GM19372 (cell line): Measurements from ENCODE around the gene MTHFSD.

Source experiments
- ATAC-seq: cut with Tn5 transposase; IDR thresholded peaks from one replicate; pipeline ENCODE4 v1.9.1; 2021; ENCODE audit warnings: mild to moderate bottlenecking, low read depth, moderate library complexity; ENCODE audit not compliant: unreplicated experiment

MTHFSD gene

DNA sequence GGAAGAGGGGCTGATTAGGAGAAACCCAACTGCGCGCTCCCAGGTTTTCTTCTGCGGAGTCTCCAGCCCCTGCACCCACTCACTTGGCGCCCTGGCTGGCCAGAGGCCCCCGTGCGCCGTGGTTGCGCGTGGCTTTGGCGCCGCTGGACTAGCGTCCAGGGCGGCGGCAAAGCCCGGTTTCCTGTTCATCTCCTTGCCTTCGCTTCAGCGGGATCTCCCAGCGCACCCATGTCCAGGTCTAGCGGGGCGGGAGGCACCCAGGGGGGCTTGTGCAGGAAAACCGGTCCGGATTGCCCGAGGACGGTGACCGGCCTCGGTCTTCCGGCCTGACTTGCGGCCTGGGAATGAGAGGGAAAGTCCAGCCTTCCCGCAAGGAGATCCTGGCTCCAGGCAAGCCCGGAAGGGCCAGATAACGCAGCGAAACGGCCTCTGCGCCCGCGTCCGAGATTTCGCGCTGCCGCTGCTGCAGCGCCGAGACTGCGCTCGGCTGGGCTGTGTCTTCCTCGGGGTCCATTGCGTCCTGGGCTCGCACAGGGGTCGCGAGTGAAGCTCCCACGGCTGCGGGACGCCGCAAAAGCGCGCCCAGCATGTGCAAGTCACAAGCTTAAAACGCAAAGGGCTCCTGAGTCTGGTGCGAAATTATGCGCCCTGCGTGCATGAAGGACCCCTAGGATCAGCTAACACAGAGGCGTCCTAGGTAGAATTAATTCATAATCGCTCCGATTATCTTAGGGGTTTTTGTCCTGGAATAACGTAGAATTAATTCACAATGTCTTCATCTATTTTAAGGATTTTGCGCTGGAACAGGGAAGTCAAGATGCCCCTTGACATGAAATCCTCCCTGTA, 39.0 kb downstream of the MTHFSD start:
- ATAC-seq: no peak

DNA sequence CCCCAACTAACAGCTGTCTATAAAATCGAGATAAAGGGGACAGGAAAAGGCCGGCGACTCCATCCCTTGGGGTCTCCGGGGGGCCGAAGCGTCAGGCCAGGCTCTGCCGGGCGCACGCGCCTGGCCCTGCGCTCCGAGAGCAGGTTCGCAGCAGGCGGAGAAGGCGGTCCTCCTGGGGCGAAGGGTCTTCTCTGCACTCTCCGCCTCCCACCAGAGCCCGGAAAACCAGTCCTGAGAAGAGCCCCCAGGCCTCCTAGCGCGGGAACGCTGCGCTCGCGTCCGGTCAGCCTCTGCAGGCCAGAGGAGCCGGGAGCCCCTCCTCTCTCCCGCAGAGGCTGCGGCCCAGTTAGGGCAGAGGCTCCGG, 39.6 kb downstream of the MTHFSD start:
- no peak for ATAC-seq

DNA sequence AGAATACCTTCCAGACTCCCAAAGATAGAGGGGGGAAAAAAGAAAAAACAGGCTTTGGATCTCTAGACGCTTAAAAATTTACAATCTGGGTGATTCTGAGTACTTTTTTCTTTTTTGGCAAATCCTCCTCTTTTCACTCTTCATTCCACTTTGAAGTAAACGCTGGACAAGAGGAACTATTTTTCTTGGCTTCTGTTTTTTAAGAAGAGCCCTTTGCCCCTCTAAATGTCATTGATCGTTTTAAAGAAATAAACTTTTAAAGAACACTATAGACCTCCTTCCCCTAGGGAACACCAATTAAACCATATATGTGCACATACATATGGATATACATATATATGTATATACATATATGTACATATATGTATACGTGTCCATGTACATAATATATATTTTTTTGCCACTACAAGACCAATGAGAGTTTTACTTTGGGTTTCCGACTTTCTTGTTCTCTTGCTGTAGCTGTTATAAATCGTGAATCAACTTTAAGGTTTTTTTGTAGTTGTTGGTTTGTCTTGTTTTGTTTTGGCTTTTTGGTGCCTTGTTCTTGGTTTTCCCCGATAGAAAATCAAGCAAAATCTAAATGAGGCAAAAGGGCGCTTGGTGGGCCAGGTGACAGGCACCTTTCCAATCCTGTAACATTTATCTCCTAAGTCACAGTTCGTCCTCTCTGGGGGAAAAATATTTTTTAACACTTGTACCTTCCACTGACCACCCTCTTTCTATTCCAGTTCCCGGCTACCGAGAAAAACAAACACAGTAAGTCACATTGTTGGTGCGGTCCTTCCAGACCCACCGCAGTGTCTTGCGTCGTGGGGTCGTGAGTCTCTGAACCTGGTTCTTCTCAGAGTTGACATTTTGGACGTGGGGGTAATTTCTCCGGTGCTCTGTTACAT, 40.3 kb downstream of the MTHFSD start:
- ATAC-seq: no peak

DNA sequence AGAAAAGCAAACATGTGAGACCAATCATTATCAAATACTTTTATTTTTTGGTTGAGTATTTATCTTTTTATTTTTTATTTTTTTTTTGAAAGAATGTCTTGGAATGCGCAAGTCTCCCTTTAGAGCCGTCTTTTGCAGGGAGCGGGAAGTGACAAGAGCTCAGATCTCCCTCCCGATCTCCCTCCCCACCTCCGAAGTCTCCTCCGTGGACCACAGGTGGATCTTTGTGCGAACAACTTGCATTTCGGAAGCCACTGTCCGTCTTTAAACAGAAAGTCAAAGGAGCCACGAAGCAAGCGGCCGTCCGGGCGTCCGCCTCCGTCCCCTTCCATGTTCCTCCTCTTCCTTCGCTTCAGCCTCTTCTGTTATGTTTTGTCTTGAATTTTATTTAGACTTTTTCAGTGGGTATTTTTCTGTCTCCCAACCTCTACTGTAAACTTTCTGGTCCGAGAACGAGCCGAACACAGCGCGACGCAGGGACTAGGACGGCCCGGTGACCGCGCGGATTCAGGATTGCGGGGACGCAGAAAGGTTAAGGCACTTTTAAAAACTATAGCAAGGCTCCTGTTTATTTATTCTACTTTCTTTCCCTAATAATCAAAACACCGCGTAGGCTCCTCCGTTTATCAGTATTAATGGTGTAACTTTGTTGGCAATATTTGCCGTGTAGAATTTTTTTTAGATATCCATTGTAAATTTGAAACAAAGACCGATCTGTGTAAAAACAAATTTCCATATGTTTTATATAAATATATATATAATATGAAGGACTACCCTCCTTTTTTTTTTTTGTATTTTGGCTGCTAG, 41.4 kb downstream of the MTHFSD start:
- no peak for ATAC-seq

DNA sequence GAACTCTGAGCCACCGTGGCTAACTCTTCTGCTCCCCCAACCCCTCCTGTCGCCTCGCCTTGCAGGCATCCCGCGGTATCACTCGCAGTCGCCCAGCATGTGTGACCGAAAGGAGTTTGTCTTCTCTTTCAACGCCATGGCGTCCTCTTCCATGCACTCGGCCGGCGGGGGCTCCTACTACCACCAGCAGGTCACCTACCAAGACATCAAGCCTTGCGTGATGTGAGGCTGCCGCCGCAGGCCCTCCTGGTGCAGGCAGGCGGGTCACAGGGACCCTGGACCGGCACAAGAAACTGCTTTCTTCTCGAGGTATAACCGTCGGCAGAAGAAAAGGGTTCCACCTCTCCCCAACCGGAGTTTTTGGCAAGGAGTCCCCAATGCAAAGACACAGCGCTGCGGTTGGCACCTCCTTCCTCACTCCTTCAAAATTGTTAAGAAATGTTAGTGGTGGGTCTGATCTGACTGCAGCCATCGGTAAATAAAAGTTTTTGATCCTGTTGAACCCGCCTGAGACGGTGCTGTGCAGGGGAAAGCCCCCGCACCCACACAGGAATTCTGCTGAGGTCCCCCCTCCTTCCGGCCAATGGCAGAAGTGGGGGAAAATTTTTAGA, 42.1 kb downstream of the MTHFSD start:
- ATAC-seq: no peak

DNA sequence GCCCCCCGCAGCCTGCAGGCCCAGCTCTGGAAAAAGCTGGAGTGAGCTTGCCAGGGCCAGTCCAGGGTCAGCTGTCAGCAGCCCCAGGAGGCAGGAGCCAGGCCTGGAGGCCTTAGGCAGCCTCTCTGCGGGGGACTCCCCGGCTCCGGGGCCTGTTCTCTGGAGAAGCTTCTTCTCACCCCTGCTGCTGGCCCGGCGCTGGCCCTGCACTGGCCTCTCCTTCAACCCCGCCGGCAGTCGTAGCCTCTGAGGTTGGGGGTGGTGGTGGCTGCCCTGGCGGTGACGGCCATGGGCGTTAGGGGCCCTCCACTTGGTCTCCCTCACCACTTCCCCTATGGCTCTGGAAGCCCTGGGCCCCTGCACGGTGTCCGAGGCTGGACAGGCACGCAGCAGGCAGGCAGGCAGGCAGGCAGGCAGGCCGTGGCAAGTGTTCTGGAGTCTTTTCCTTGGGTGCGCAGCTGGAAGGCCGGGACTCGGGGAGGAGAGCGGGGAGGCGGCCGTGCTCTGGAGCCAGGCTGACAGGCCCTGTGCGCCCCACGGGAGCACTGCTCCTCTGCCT, 42.7 kb downstream of the MTHFSD start:
- no peak for ATAC-seq

DNA sequence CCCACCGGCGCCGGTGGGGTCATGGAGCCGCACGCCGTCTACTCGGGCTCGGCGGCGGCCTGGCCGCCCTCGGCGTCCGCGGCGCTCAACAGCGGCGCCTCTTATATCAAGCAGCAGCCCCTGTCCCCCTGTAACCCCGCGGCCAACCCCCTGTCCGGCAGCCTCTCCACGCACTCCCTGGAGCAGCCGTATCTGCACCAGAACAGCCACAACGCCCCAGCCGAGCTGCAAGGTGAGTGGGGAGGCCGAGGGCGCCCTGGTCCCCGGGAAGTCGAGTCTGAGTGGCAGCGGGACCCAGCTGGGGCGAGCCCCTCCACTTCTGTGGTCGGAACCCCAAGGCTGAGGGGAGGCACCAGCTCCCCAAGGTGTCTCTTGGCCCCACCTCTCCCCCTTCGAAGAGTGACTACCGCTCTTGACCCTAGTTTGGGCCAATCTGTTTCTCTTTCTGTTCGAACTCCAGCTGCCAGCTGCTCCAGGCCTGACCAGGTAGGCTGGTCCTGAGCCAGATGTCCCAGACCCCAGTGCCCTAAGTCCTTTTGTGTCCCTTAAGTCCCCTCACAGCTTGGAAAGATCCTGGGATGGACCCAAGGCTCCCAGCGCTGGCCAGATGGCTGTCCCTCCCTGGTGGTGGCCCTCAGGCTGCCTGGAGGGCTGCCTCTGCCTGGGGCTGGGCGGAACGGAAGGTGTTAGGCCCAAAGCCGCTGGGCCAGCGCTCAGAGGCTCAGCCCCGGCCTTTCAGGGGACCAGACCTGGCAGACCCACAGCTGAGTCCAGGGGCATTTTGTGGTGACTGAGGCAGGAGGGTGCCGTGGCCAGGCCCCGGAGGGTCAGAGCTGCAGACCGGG, 43.5 kb downstream of the MTHFSD start:
- no peak for ATAC-seq

DNA sequence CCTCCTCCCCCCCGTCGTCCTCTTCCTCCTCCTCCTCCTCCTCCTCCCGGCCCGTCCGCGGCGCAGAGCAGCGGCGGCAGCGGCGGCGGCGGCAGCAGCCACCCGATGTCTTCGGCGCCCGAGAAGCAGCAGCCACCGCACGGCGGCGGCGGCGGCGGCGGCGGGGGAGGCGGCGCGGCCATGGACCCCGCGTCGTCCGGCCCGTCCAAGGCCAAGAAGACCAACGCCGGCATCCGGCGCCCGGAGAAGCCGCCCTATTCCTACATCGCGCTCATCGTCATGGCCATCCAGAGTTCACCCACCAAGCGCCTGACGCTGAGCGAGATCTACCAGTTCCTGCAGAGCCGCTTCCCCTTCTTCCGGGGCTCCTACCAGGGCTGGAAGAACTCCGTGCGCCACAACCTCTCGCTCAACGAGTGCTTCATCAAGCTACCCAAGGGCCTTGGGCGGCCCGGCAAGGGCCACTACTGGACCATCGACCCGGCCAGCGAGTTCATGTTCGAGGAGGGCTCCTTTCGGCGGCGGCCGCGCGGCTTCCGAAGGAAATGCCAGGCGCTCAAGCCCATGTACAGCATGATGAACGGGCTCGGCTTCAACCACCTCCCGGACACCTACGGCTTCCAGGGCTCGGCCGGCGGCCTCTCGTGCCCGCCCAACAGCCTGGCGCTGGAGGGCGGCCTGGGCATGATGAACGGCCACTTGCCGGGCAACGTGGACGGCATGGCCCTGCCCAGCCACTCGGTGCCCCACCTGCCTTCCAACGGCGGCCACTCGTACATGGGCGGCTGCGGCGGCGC, 44.4 kb downstream of the MTHFSD start, which contains the start of gene FOXF1:
FOXF1 (plus strand) TSS at position 63 of the 797 bp plus-strand sequence; CDS start at position 106, 43 bp downstream.
- ATAC-seq: no peak

DNA sequence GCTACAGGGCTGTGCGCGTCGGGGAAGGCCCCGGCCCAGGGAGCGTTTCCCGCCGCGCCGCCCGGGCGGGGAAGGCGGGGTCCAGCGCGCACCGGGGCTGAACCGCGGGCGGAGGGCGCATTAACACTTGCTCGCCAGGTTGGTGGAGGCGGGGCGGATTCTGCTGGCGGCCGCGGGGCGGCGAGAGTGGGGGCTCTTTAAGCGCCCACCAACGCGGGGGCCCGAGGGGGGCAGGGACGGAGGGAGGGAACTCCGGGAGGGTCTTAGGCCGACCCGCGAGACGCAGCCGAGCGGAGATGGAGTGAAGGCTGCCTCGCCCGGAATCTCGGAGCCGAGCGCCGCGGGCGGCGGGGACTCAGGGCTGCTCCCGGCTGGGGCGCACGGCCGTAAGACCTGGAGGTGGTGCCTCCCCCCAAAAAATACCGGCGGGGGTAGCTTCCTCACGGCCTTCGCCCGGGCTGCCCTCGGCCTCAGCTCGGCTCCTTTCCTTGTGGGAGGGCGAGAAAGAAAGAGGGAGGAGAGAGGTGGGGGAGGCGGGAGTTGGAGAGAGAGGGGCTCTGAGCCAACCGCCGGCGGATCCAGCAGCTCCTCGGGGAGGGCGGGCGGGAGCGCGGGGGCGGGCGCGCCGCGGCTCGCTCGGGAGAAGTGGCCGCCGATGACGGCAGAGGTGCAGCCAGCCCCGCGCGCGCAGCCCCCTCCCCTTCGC, 45.1 kb downstream of the MTHFSD start:
- no peak for ATAC-seq

DNA sequence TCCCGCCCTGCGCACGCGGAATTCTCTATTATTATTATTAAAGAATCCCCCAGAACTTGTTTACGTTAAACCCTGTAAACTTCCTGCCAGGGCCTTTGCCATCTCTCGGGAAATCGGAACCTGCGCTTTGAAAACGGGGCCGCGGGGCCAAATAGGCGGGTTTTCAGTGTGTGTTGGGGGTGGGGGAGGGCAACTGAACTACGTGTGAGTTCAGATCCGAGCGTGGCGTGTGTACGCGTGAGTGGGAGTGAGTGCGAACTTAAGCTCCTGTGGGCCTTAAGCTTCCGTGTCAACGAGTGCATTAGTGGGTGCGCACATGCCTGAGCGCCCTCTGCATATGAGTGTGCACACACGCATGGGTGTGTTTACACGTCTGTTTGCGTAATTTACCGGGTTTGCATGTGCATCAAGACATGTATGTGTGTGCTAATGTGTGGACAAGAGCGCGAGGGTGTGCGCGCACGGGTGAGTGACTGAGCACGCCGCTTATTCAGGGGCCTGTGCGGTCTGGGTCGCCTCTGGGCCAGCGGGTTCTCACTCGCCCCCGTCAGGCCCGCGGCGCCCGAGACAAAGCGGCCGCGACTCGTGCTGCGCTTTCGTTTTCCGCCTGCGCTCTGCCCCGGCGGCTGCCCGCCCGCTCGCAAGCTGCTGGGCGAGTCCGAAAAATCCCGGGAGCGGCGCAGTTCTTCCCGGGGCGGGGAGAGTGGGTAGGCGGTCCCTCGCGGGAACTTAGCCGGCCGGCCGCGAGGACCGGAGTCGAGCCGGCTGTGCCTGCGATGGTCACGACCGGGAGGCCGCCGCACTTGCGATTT, 45.9 kb downstream of the MTHFSD start:
- no peak for ATAC-seq

DNA sequence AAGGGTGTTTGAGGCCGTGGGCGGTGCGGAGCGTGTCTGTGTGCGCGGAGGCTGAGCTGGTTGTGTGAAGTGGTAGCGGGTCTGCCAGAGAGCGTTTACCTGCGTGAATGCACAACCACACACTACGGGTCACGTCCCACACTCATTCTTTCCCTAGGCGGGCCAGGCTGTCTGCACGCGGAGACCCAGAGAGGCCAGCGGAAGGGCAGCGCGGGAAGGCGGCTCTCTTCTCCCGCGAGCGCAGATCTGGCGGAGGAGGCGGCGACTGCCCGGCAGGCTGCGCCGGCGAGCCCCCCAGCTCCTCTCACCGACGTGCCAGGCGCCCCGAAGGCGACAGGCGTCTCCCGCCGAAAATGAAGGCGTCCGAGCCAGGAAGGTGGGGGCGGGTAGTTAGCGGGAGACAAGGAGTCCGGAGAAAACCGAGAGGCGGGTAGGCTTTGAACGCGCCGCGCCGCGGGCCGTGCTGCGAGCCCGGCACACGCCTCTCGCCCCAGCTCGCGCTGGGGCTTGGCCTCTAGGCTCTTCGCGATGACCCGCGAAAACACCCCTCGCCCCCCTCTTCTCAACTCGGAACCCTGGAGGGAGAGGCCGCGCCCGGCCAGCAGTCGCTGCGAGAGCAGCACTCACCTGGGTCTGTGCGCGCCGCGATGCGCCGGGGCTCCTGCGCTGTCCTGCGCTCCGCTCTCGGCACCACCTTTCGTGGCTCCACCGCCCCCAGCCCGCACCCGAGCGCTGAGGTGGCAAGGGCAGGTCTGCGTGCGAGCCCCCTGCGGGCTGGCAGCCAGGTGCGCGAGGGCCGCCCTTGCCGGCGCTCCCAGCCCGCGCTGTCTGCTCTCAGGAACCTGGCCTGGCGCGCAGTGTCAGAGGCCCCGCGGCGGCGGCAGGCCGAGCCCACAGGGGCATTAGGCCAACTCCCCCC, 46.7 kb downstream of the MTHFSD start:
- ATAC-seq: no peak

DNA sequence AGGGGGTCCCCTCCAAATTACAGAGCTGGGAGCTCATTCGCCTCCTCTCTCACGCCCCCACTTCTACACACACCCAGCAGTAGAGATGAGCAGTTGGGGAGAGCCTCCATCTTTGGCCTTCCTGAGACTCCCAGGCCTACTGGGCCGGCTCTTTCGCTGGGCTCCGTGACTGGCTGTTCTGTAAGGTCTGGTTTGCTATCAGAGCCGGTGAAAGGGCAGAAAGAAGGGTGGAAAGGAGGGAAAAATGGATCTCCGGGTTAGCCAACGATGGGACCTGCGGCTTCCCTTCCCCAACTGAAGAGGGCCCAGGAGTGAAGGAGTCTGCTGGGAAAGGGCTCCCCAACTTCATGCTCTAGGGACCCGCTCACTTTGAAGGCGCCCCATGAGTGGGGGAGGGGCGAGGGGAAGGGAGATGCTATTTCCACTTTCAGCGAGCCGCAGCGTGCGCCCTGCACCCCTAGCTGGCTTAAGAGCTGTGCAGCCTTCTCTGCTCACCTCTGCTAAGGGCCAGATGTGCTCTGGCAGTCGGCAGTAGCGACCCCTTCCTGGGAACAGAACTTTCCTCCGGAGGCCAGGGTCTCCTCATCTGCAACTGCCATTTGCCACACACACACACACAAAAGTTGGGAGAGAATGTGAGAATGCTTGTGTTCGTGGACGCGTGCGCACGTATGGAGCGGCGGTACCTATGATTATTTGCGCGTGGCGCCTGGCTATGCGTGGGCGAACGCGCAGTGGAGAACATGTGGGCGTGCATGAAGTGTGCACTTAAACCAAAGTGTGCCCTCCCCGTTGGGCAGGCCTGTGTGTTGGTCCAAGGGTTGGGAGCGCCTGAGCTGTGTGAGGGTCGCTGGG, 47.6 kb downstream of the MTHFSD start:
- no peak for ATAC-seq

DNA sequence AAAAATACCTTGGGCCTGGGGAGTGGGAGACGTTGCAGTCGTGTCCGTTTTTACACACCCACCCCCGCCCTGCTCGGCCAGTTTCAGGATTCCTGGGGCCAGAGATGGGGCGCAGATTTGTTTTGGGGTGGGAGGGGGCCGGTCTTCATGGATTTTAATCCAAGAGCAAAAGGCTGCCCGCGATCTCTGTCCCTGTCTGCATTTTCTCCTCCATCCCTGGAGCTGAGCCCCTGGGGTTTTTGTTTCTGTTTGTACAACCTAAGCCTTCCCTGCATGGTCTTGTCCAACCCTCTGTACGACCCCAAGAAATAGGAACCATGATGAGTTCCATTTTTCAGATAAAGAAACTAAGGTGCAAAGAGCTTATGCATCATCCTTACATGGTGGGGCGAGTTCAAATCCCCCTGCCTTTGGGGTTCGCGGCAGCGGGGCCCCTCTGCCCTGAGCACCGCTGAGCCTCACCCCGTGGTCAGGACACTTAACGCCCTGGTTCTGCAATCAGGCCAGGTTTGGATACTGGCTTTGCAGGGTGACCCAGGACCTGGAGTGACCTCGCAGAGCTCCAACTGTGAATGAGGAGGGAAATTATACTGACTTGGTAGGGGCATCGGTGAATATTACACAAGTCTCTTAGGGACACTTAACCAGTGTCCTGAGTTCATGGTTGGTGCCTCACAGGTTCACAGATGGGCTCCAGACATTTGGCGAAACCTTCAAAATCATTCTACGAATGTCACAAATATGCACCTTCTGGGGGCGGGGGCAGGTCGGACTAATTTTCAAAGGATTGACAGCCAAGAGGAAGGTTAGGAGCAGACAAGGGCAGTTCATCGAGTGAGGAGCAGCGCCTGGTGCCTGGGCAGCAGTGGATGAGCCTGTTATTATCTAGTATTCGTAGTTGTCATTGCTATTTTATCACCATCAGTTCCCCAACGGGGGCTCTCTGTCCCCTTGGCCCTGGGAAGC, 48.9 kb downstream of the MTHFSD start:
- ATAC-seq: no peak
